GM23248 (cell line): Measurements from ENCODE around the gene CALD1. TPM values are rescaled to one million over a fixed set of nuclear protein-coding genes. Genes with fewer than 3 reads are reported as not detected.

Source experiments
- DNase-seq: peaks from one replicate; pipeline ENCODE4 v3.0.0-alpha.2; 2015
- H2AFZ ChIP-seq: fragments of 200-600 bp; sonication (generic); 2 replicates; pipeline ENCODE4 v1.6.1; 2016; ENCODE audit warnings: antibody characterized with exemption
- H3F3A ChIP-seq: fragments of 200-600 bp; sonication (generic); 2 replicates; pipeline ENCODE4 v1.6.1; 2016; ENCODE audit warnings: mild to moderate bottlenecking, antibody characterized with exemption, mixed run types; ENCODE audit not compliant: insufficient read depth
- H3K27ac ChIP-seq: fragments of 200-600 bp; sonication (generic); 2 replicates; pipeline ENCODE4 v1.5.1; 2016; ENCODE audit warnings: mild to moderate bottlenecking
- H3K27me3 ChIP-seq: fragments of 200-600 bp; sonication (generic); replicated peaks from 2 replicates; pipeline ENCODE4 v1.6.1; 2016; ENCODE audit warnings: mild to moderate bottlenecking; ENCODE audit not compliant: insufficient read depth
- H3K36me3 ChIP-seq: fragments of 200-600 bp; sonication (generic); 2 replicates; pipeline ENCODE4 v1.6.1; 2016; ENCODE audit warnings: low read depth, mild to moderate bottlenecking
- H3K4me1 ChIP-seq: fragments of 200-600 bp; sonication (generic); 2 replicates; pipeline ENCODE4 v1.6.1; 2016; ENCODE audit warnings: mild to moderate bottlenecking; ENCODE audit not compliant: insufficient read depth
- H3K4me2 ChIP-seq: fragments of 200-600 bp; sonication (generic); one replicate; pipeline ENCODE4 v1.6.1; 2016; ENCODE audit warnings: mild to moderate bottlenecking; ENCODE audit not compliant: unreplicated experiment
- H3K4me3 ChIP-seq: fragments of 200-600 bp; sonication (generic); 2 replicates; pipeline ENCODE4 v1.5.1; 2016; ENCODE audit warnings: mild to moderate bottlenecking
- H3K79me2 ChIP-seq: fragments of 200-600 bp; sonication (generic); 2 replicates; pipeline ENCODE4 v1.6.1; 2016; ENCODE audit warnings: mild to moderate bottlenecking; ENCODE audit not compliant: insufficient read depth
- H3K9ac ChIP-seq: fragments of 200-600 bp; sonication (generic); 2 replicates; pipeline ENCODE4 v1.6.1; 2016; ENCODE audit warnings: mild to moderate bottlenecking
- H3K9me2 ChIP-seq: fragments of 200-600 bp; sonication (generic); 2 replicates; pipeline ENCODE4 v1.6.1; 2016; ENCODE audit warnings: mixed run types, mild to moderate bottlenecking, moderate library complexity; ENCODE audit not compliant: insufficient read depth
- H3K9me3 ChIP-seq: fragments of 200-600 bp; sonication (generic); one replicate; pipeline ENCODE4 v1.6.1; 2017; ENCODE audit warnings: low read depth
- H4K20me1 ChIP-seq: fragments of 200-600 bp; sonication (generic); 2 replicates; pipeline ENCODE4 v1.6.0; 2016; ENCODE audit not compliant: insufficient read depth
- EZH2 ChIP-seq: fragments of 200-600 bp; sonication (generic); IDR thresholded peaks from 2 replicates; pipeline ENCODE4 v1.6.1; 2018; ENCODE audit warnings: antibody characterized with exemption, mild to moderate bottlenecking; ENCODE audit not compliant: insufficient read depth, poor library complexity, severe bottlenecking
- EZH2phosphoT487 ChIP-seq: fragments of 200-600 bp; sonication (generic); IDR thresholded peaks from 2 replicates; pipeline ENCODE4 v1.6.1; 2018; ENCODE audit warnings: antibody characterized with exemption, moderate library complexity, mild to moderate bottlenecking, low read depth; ENCODE audit not compliant: insufficient read depth
- WGBS, 2 experiments: methylation state at CpG; one replicate each; pipeline ENCODE4 v1.1.6; 2015 to 2017; ENCODE audit warnings: low lambda C conversion rate in 2 of 2, low coverage in 1 of 2; ENCODE audit errors: missing lambda C conversion rate in 2 of 2; 5-methylcytosine and 5-hydroxymethylcytosine counted together
- in situ Hi-C: fragments of 300-500 bp; cut with MboI; formaldehyde crosslinking; loops from 2 replicates; pipeline ENCODE4 v1.15.0; 2020
- polyA plus RNA-seq: library from polyadenylated mRNA; unstranded; fragments of >200 nt; fragmentation: Nextera tagmentation; extraction: Ambion mirVana; gene quantifications from 2 replicates; pipeline ENCODE4 v1.2.1, GENCODE V29; 2016
- total RNA-seq: library from RNA; depleted of rRNA; stranded (reverse); fragments of >200 nt; shearing (Covaris generic); gene quantifications from 2 replicates; pipeline ENCODE4 v1.2.3, GENCODE V29; 2014

CALD1 gene
- total and polyA plus RNA-seq, 2 experiments from 2014 or later, result 698 to 1,687 TPM

DNA sequence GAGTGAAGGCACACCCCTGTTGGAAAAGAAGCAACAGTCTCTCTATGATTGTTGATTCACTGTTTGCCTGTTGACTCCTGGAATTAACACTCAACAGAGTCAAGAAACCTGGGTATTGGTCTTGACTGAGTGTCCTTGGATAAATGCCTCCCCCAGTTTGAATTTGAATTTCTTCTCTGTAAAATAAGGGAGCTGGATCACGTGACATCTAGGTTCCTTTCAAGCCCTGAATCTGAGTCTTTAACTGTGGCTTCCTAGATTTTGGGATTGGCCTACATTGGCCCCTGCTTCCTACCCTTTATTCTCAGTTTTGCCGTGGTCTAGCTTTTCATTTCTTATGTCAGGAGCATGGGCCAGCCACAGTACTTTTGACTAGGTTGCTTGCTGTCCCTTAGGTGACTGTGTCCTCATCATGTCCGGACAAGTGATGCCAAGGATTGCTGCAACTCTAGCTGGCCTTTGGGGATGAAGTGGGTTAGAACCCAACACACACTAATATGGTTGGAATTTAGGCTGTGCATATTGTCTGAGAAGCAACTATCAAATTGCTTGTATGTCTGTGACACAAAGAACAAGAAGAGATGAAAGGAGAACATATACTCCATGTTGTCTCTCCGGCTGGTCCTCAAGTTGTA lies 35.4 kb downstream of the CALD1 start:
- Histone ChIP-seq H3F3A (peaks cover 95% of the 10 kb centered on the region), H3K4me1 (peaks cover 66% of the 10 kb centered on the region), H2AFZ (no peak overlapping the region), H3K9me2 (no peaks in the 10 kb centered on the region), H4K20me1 (peaks cover 3% of the 10 kb centered on the region; the same call in 1 of the 2 replicates), H3K27me3 (no peaks in the 10 kb centered on the region), H3K9ac (no peak overlapping the region), H3K9me3 (no peaks in the 10 kb centered on the region), H3K36me3 (peaks cover 58% of the 10 kb centered on the region), H3K79me2 (peaks cover 100% of the 10 kb centered on the region), H3K27ac (peak overlapping the region; percentile 33), H3K4me3 (no peak overlapping the region), H3K4me2 (no peak overlapping the region)
- no peak for DNase-seq
- WGBS, 2 experiments, result 97% methylated on average over 4 of the region's 4 CpGs
- TF ChIP-seq EZH2phosphoT487, result no peak
- in situ Hi-C loops, result no loop called here

DNA sequence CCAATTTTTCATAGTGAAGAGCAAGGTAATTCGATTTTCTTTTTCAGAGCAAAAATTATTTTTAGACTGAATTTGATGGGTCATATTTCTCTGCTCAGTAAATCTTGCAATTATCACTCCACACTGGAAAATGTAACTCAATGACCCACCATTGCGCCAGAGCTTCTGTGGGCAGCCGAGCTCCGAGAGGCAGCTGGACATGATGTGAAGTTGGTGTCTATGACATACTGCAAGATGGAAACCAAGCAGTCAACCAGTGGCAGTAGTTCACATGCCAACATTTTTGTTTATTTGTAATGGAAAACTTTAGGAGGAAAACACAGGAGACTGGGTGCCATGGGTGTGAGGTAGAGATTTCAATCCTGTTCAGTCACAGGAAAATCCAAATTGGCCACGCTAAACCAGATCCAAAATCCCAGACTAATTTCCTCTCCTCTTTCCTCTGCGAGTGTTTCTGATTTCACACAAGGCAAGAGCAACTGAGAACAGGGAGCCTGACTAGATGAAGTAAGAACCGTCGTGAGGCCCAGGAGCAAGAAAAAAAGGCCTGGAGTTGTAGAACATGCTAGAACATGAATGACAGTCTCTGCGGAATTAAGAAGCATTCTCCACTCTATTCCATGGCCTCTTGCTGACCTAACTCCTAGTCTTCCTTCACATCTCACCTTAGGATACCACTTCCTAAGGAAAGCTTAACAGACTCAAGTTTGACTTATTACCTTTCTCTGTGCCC lies 39.3 kb downstream of the CALD1 start:
- no peak overlapping the region for H3K4me2 ChIP-seq
- H3K4me3 ChIP-seq, result no peak overlapping the region
- no peaks in the 10 kb centered on the region for H3K9me3 ChIP-seq
- peaks cover 65% of the 10 kb centered on the region for H3K36me3 ChIP-seq
- H3K79me2 ChIP-seq, result peaks cover 100% of the 10 kb centered on the region
- in situ Hi-C loops, result no loop called here
- 86 to 89% methylated on average over 9 of the region's 9 CpGs for WGBS, 2 experiments
- DNase-seq, result no peak
- H3K9ac ChIP-seq, result no peak overlapping the region
- no peak overlapping the region for H2AFZ ChIP-seq
- H3F3A ChIP-seq, result peaks cover 90% of the 10 kb centered on the region
- peak overlapping the region; percentile 33 for H3K27ac ChIP-seq
- TF ChIP-seq EZH2 (no peak), EZH2phosphoT487 (no peak)
- H3K9me2 ChIP-seq, result no peaks in the 10 kb centered on the region
- peaks cover 47% of the 10 kb centered on the region for H3K4me1 ChIP-seq
- no peaks in the 10 kb centered on the region for H3K27me3 ChIP-seq
- peaks cover 17% of the 10 kb centered on the region; the same call in 1 of the 2 replicates for H4K20me1 ChIP-seq

DNA sequence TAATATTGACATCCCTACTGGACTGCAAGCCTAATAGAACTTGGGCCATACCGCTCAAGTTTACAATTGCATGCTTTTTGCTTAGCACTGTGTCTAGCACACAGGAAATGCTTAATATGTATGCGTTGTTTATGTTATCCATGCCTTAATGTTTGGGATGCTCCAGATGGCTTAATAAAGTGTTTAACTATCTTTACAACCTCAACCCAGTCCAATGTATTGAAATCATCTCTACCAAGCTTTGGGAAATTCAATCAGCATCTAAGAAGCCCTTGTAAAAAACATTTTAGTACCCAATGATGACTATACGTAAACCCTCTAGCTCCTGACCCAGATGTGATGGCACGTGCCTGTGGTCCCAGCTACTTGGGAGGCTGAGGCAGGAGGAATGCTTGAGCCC lies 40.0 kb downstream of the CALD1 start:
- Histone ChIP-seq H3K27ac (peak overlapping the region; percentile 33; the same call in 1 of the 2 replicates), H3K4me2 (no peak overlapping the region)

DNA sequence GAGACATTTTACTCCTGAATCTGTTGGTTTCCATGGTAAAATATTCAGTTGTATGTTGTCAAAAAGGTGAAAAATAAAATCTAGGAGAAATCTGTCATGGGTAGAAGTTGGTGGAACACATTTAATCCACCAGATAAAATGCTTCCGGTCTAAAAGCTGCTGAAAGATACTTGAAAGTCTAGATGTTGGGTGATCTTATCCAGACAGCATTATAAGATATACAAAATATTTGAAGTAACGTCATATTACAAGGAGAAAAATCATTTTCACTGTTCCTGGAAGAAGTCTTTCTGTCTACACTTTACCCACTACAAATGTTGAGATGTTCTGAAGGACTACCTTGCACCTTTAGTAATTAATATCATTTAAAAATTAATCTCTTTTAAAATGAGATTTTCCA lies 40.9 kb downstream of the CALD1 start:
- Histone ChIP-seq H3K9ac (no peak overlapping the region), H3K4me1 (peaks cover 48% of the 10 kb centered on the region), H3F3A (peaks cover 91% of the 10 kb centered on the region), H4K20me1 (peaks cover 17% of the 10 kb centered on the region; the same call in 1 of the 2 replicates), H3K4me3 (no peak overlapping the region), H2AFZ (no peak overlapping the region), H3K79me2 (peaks cover 100% of the 10 kb centered on the region), H3K36me3 (peaks cover 58% of the 10 kb centered on the region), H3K27me3 (no peaks in the 10 kb centered on the region), H3K9me3 (no peaks in the 10 kb centered on the region), H3K4me2 (no peak overlapping the region), H3K27ac (peak overlapping the region; percentile 33), H3K9me2 (no peaks in the 10 kb centered on the region)
- in situ Hi-C loops, result no loop called here
- TF ChIP-seq EZH2phosphoT487 (no peak), EZH2 (no peak)
- 97 to 100% methylated on average over 2 of the region's 2 CpGs for WGBS, 2 experiments
- DNase-seq, result no peak

More for the DNA sequence above, 40.0 kb downstream of the CALD1 start:
- Histone ChIP-seq H3K9me3 (no peaks in the 10 kb centered on the region), H3K9me2 (no peaks in the 10 kb centered on the region), H4K20me1 (peaks cover 17% of the 10 kb centered on the region; the same call in 1 of the 2 replicates), H3K36me3 (peaks cover 64% of the 10 kb centered on the region), H3K27me3 (no peaks in the 10 kb centered on the region), H3K79me2 (peaks cover 100% of the 10 kb centered on the region), H3K4me1 (peaks cover 47% of the 10 kb centered on the region), H2AFZ (no peak overlapping the region), H3K9ac (no peak overlapping the region), H3F3A (peaks cover 92% of the 10 kb centered on the region), H3K4me3 (no peak overlapping the region)
- TF ChIP-seq EZH2 (no peak), EZH2phosphoT487 (no peak)
- 81 to 85% methylated on average over 4 of the region's 4 CpGs for WGBS, 2 experiments
- in situ Hi-C loops, result no loop called here
- no peak for DNase-seq
